Mammary epithelial cell (primary cell): ENCODE data around the gene OR2T2.
"Not testable (repeated sequence)": the region's sequence is repeated elsewhere in the genome, so short reads cannot be mapped to it uniquely, and the experiment has no call there.

Source experiments
- EZH2 ChIP-seq: IDR thresholded peaks from 2 replicates; pipeline ENCODE4 v1.6.1; 2012; ENCODE audit warnings: low read length, inconsistent platforms, borderline replicate concordance
- TF ChIP-seq, protein P1 (sequence below), 2 donors: IDR thresholded peaks in 1 of 2; conservative IDR thresholded peaks in 1 of 2; 2 replicates each; pipeline ENCODE4 v1.5.1; 2011 to 2012; ENCODE audit warnings: inconsistent platforms in 2 of 2, low read length in 2 of 2, mild to moderate bottlenecking in 2 of 2, control low read depth in 1 of 2, low read depth in 1 of 2; ENCODE audit not compliant: insufficient read depth in 1 of 2; ENCODE audit errors: extremely low read depth in 1 of 2

DNA sequence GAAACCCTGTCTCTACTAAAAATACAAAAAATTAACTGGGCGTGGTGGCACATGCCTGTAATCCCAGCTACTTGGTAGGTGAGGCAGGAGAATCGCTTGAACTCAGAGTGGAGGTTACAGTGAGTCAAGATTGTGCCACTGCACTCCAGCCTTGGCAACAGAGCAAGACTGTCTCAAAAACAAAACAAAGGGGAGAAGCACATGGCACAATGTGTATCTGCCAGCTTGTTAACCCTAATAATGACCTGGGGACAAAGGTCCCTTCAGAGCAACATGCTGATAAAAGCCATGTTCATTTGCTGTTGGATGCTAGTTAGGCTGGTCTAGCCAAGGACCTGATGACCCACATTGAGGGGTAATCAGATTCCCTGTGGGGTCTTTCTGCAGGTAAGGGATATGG is 11.2 kb downstream of the OR2T2 start:
- TF ChIP-seq, protein P1, sequence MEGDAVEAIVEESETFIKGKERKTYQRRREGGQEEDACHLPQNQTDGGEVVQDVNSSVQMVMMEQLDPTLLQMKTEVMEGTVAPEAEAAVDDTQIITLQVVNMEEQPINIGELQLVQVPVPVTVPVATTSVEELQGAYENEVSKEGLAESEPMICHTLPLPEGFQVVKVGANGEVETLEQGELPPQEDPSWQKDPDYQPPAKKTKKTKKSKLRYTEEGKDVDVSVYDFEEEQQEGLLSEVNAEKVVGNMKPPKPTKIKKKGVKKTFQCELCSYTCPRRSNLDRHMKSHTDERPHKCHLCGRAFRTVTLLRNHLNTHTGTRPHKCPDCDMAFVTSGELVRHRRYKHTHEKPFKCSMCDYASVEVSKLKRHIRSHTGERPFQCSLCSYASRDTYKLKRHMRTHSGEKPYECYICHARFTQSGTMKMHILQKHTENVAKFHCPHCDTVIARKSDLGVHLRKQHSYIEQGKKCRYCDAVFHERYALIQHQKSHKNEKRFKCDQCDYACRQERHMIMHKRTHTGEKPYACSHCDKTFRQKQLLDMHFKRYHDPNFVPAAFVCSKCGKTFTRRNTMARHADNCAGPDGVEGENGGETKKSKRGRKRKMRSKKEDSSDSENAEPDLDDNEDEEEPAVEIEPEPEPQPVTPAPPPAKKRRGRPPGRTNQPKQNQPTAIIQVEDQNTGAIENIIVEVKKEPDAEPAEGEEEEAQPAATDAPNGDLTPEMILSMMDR (conservative IDR thresholded peaks at IDR 0.05 in 1 of 2, IDR thresholded peaks at IDR 0.05 in 1 of 2; ENCODE audit: extremely low read depth in 1 of 2, insufficient read depth in 1 of 2, low read depth in 1 of 2, low read length in 2 of 2), result not testable (repeated sequence)
- TF ChIP-seq EZH2, result not testable (repeated sequence)
